ENCODE data around the gene NXF2. TPM values are rescaled to one million over a fixed set of nuclear protein-coding genes. Genes with fewer than 3 reads are reported as not detected.
A peak's percentile ranks its signal among the peaks of the same experiment; 100 is the strongest.
"Not testable (repeated sequence)": the region's sequence is repeated elsewhere in the genome, so short reads cannot be mapped to it uniquely, and the experiment has no call there.

Gene NXF2, protein sequence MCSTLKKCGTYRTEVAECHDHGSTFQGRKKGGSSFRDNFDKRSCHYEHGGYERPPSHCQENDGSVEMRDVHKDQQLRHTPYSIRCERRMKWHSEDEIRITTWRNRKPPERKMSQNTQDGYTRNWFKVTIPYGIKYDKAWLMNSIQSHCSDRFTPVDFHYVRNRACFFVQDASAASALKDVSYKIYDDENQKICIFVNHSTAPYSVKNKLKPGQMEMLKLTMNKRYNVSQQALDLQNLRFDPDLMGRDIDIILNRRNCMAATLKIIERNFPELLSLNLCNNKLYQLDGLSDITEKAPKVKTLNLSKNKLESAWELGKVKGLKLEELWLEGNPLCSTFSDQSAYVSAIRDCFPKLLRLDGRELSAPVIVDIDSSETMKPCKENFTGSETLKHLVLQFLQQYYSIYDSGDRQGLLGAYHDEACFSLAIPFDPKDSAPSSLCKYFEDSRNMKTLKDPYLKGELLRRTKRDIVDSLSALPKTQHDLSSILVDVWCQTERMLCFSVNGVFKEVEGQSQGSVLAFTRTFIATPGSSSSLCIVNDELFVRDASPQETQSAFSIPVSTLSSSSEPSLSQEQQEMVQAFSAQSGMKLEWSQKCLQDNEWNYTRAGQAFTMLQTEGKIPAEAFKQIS
- total RNA-seq: not detected in 2 replicates

GRCh38 chrX:102246893-102247292 is at the start of gene NXF2:
Gene NXF2 (plus strand): TSS chrX:102247167. CDS start chrX:102307079, 59,912 bp downstream.
- not testable (repeated sequence) for H3K4me3 ChIP-seq (ENCODE audit: low read depth, low read length); DNase-seq (ENCODE audit: low read depth)

- H3K4me3 ChIP-seq (ENCODE audit: low read depth, low read length); DNase-seq (ENCODE audit: low read depth): not testable (repeated sequence)
These were observed 39.0 kb upstream of the NXF2 start for GRCh38 chrX:102207940-102208339.

DNA sequence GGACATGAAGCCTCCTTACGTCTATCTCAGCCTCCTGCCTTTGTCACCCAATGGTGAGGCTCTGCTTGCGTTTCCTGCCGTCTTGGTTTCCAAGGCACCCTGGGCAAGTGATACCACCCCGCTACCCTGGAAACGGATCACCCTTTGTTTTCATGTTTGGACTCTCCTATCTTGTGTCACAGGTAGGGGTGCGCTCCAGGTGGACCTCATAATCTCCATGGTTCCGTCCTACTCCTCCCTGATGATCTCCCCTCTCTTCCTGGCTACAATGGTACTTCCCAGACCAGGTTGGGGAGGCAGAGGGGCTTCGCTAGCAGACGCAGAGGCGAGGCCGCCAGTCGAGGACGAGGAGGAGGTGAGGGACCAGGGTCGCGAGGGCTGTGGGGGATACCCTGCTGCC is 32.0 kb upstream of the NXF2 start, which contains the start of gene TCP11X1:
TCP11X1 (plus strand) TSS at position 316 of the 400 bp plus-strand sequence.
- not testable (repeated sequence) for DNase-seq (ENCODE audit: low read depth); H3K4me3 ChIP-seq (ENCODE audit: low read depth, low read length)

- DNase-seq (ENCODE audit: low read depth); H3K4me3 ChIP-seq (ENCODE audit: low read depth, low read length): not testable (repeated sequence)
These were observed 30.5 kb upstream of the NXF2 start for GRCh38 chrX:102216497-102216896.

DNA sequence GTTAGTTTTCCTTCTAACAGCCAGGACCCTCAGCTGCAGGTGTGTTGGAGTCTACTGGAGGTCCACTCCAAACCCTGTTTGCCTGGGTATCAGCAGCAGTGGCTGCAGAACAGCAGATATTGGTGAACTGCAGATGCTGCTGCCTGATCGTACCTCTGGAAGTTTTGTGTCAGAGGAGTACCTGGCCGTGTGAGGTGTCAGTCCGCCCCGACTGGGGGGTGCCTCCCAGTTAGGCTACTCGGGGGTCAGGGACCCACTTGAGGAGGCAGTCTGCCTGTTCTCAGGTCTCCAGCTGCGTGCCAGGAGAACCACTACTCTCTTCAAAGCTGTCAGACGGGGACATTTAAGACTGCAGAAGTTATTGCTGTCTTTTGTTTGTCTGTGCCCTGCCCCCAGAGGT is 11.3 kb upstream of the NXF2 start:
- not testable (repeated sequence) for H3K4me3 ChIP-seq (ENCODE audit: low read depth, low read length); DNase-seq (ENCODE audit: low read depth)

DNA sequence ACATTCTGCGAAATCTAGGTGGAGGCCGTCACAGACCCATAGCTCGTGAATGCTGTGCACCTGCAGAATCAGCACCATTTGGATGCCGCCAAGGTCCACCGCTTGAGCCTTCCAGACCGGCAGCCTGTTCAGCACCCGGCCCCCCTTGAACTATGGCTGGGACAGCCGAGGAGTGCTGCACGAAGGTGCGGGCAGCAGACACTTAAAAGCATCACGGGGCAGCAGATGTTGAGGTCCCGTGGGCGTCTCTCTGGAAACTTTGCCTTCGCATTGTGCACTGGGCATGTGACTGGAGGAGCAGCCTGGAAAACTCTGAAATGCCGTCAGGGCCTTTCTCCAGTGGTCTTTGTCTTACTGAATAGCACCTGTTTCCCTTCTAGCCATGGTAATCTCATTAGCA is 6.7 kb upstream of the NXF2 start:
- not testable (repeated sequence) for H3K4me3 ChIP-seq (ENCODE audit: low read depth, low read length)

DNA sequence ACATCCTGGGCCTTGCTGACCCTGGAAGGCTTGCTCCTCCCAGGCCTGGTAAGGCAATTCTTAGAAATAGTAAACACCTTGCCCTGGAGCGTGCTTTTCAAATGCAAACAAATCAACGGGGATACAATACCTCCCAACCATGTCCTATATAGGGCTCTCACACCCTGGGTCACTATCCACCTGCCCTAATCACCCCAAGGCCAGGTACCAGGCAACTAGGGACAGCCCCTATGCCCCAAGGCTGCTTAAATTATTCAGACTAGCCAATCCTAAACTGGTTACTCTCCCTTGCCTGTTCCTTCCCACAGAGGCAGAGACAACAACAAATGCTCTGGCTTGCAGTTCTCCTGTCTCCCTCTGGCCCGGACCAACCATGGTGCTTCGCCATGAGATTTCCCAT is 25.3 kb downstream of the NXF2 start:
- DNase-seq (ENCODE audit: low read depth); H3K4me3 ChIP-seq (ENCODE audit: low read depth, low read length): not testable (repeated sequence)

More for the DNA sequence above, 6.7 kb upstream of the NXF2 start:
- DNase-seq (ENCODE audit: low read depth): not testable (repeated sequence)

DNA sequence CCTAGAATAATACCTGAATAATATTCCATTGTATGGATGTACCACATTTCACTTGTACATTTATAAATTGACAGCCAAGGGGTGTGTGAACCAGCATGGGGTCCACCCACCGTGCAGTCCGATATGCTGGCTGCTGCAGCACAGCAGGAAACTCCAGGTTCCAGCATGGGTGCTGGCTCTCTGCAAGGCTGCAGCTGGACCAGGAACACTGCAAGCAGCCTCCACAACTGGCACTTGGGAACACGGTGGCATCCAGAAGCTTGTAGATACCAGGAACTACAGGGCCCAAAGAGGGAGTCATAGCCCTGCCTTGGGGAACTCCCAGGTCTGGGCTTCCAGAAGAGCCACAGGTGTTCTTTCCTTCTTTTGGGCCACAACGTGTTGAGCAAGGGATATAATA is 91.2 kb downstream of the NXF2 start:
- H3K4me3 ChIP-seq (ENCODE audit: low read depth, low read length): no peak overlapping the region
- DNase-seq (ENCODE audit: low read depth): no peak
- TF ChIP-seq CTCF (IDR thresholded peaks at IDR 0.05; ENCODE audit: insufficient read depth, low read depth, low read length): no peak

DNA sequence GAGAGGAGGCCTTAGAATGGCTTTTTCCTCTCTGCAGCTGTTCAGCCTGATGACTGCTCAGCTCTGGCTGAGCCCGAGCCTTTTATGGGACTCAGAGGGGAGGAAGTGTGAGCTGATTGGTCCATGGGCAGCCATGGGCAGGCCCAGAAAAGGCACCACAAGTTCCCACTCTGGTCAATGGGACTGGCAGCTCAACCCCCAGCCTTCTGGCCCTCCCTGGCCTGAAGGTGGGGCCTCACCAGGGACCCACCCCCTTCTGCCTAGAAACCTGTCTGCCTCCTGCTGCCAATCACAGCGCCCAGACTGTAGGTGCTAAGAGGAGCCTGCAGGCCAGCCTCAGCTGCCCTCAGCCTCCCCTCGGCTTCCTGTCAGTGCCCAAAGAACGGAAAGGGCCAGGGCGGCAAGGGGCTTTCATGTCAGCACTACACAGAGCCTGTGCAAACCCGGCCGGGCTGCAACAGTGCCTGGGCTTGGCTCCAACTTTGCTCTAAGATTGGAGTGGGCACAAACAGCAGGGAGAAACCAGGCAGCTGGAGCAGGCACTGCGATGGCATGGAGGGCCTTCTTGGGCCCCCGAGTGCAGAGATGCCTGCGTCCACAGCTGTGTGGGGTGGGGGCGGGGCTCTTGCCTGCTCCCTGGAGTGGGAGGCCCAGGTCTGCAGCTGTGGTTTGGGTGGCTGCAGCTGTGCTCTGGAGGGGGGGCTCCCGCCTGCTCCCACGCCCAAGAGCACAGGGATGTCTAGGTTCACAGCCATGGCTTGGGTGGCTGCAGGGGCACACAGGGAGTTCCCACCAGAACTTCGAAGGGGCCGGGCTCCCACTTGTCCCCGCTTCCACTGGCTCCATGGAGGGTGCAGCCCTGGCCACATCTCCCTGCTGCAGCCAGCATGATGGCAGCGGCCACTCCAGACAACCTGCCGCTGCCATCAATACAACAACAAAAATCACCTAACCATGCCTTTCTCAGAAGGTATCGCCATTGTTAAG is 92.6 kb downstream of the NXF2 start:
- no peak for TF ChIP-seq CTCF (IDR thresholded peaks at IDR 0.05; ENCODE audit: insufficient read depth, low read depth, low read length)
- no peak for DNase-seq (ENCODE audit: low read depth)
- no peak overlapping the region for H3K4me3 ChIP-seq (ENCODE audit: low read depth, low read length)

- TF ChIP-seq CTCF (IDR thresholded peaks at IDR 0.05; ENCODE audit: insufficient read depth, low read depth, low read length): peak; percentile 23
- no peak overlapping the region for H3K4me3 ChIP-seq (ENCODE audit: low read depth, low read length)
- DNase-seq (ENCODE audit: low read depth): no peak
These were observed 94.9 kb downstream of the NXF2 start for GRCh38 chrX:102341867-102342266.

Measured in fibroblast of villous mesenchyme (primary cell).